GM21576 (cell line): ENCODE data around the gene COLEC12.
"Not testable (repeated sequence)": the region's sequence is repeated elsewhere in the genome, so short reads cannot be mapped to it uniquely, and the experiment has no call there.

Source experiments
- ATAC-seq: cut with Tn5 transposase; IDR thresholded peaks from one replicate; pipeline ENCODE4 v1.9.1; 2021; ENCODE audit warnings: mild to moderate bottlenecking, moderate library complexity; ENCODE audit not compliant: unreplicated experiment

The COLEC12 gene

DNA sequence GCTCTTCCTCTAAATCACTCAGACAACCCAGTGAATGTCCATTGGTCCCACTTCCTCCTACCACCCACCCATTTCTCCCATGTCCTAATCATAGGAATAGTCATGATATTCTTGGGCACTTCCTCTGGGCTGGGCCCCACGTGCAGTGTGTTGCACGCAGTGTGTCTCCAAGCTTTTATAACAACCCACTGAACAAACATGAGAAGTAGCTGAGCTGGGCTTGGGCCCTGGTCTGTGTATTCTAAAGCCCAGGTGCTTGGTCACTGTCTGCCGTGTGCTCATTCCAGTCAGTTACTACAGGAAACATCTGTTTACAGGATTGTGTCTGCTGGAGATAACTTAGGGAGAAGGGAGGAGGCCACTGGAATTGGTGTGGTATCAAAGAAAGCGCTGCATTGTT lies 168.5 kb downstream of the COLEC12 start:
- ATAC-seq: no peak

DNA sequence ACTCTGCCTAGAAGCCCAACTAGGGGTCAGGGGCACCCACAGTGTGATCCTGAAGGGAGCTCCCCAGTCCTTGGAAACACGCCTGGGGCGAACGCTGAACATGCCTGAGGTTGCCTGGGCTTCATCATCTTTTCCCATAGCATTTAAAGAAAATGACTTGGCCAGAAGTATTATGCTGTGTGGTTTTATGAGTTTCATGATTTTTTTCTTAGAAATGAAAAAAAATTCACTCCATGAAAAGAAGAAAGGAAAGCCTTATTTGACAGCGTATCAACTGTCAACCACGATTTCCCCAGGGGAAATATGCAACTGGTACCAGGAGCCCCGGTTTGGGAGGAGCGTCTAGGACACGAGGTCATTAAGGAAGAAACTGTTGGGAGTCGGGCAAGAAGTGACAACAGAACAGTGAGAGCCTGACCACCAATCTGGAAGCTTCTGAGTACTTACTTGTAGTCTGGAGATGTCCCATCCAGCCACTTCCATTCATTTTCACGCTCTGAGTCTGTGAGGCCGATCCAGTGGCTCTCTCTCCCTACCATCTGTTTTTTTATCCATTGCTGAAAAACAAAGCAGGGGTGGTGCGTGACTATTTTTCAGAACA lies 169.2 kb downstream of the COLEC12 start:
- ATAC-seq: no peak

DNA sequence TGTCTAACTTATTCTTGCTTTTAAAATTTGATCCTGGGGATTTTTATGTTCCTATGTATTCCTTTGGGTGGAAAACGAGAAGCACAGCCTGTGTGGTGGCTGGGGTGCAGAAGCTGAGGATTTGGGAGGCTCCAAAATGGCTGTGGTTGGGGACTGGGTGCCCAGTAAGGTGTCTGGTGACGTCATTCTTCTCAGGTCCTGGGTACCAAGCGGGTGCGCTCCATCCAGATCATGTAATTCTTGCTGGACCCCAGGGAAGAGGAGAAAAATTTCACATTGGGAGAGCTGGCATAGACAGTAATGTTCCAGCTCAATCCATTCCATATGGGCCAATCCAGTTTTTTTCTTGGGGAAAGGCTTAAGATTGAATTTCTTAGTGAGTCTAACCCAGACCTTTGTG lies 171.6 kb downstream of the COLEC12 start:
- no peak for ATAC-seq

DNA sequence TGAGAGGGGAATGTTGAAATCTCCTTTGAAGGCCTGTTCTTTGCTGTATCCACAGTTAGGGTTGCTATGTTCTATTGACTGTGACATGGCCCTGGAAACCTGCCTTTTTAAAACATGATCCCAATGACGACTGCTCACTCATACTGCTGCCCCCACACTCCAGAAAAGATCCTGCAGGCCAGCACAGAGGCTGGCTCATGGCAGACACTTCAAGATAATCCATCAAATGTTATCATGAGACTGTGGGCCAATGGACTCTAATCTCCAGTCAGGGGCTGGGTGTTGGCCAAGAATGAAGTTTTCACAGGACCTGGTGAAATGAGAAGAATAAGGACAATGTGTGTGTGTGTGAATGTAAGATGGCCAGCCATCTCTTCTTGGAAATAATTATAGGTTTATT lies 173.7 kb downstream of the COLEC12 start:
- ATAC-seq: no peak

DNA sequence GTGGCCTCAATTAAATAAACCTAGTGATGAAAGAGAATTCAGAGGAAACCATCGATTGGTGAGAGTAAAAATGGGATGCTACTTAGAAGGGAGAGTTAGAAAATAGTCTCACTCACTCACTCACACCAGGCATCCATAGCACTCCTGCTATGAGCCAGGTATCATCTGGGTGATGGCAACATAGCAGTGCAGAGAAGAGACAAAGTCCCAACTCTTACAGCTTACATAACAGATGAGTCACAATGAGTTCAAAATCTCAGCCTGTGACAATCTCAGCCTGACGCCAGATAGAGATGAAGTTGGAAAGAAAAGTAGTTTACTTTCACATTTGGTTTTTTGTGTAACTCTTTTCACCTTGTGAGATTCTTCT lies 177.3 kb downstream of the COLEC12 start:
- ATAC-seq: no peak

DNA sequence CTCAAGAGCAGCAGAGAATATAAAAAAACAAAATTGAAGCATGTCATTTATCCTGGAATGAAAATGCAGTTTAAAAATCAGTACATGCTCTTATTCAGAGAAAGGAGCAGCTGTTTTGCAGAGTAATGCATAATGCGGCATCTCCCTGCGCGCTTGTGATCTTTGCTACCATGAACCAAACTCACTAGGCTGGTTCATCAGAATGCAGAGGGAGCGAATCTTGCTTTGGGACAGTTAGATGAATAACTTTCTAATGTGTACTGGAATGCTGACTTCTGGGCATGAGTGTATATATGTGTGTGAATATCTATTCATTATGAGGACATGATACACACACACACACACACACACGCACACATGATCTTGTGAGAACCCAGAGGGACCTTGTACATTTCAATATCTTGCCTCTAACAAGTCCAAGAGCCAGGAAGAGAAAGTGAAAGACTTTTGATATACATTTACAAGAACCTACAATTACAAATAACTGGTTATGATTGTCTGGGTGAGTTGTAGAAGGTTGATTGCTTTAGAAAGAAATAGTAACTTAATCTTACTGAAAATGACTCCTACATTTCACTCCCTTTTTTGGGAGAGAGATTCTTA lies 178.5 kb downstream of the COLEC12 start:
- ATAC-seq: no peak

DNA sequence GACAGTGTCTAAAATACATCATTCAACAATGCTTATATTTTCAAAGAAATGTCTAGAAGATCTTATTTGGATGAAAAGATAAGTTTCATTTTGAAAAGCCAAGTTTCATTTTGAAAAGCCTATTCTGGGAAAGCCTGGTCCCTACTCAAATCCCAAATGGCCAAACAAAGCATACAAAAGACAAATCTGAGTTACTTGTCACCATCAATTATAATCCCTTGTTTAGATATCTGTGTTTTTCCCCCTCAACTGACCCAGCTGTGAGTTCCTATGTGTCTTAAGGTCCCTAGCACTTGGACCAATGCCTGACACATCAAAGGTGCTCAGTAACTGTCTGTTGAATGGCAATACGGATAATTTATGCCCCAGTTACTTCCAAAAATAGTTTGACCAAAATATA lies 180.3 kb downstream of the COLEC12 start:
- no peak for ATAC-seq

DNA sequence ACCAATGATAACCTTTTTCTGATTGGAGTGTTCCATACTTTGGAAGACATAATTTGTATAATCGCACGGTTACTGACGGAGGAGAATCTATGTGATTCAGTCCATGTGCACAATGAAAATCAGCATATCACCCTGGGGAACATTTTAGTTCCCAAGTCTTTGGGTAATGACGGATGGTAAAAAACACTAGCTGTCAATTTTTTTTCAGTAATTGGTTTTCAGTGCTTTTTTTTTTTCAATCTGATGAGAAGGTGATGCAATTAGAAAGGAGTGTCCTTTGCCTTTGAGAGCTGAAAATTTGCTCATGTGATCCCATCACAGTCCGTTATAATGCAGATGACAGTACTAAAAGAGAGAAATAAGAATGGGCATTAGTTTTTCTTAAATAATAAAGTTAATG lies 180.8 kb downstream of the COLEC12 start:
- ATAC-seq: no peak

DNA sequence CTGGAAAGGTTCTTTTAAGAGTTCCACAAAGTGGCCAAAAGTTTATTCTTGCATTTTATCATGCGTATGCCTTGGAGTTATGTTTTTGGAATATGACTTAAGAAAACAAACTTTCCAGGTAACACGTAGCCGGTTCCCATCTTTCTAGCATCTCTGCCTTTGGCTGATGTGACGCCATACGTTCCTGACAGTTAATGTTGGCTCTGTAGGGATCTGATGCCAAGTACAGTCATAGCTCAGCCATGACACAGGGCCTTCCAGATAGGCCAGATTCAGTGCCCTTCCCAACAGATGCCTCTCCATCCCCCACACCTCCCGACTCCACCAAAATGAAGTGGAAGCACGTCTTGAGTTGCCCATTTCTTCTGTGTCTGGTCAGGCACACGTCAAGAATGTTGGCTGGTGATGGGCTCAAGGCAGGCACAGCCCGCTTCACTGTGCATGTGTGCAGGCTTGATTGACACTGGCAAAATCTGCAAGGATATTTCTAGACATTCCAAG lies 181.7 kb downstream of the COLEC12 start:
- no peak for ATAC-seq

DNA sequence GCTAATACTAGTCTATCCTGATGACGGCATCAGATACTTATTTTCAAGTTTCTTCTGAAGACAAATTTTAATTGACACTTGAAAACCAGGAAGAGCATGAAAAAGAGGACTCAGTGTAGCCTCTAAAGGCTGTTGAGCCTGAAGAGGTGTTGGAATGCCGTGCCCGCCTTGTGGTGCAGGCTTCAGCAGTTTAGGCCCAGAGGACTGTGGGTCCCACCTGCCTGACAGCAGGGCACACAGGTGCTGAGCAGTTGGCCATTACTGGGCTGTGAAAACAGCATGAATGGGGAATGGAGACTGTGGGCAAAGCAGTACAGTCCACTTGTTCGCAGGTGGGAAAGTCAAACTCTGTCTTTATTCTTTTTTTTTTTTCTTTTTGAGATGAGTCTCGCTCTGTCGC lies 182.9 kb downstream of the COLEC12 start:
- ATAC-seq: no peak

DNA sequence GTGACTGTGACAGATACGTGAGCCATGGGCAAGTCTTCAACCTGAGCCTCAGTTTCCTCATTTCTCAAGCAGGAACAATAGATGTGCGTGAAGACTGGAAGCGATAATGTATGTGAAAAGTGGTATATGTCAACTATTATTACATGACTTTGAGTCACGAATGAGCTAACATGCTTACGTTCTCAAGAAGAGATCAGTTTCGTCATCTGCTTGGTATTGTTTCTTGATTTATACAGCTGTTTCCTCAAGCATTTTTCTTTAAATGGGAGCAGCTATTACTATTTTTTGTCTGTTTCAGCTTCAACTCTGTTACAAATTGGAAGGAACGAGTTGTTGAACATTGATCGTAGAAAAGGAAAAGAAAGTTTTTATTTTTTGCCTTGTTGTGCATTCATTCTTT lies 184.1 kb downstream of the COLEC12 start:
- ATAC-seq: no peak

DNA sequence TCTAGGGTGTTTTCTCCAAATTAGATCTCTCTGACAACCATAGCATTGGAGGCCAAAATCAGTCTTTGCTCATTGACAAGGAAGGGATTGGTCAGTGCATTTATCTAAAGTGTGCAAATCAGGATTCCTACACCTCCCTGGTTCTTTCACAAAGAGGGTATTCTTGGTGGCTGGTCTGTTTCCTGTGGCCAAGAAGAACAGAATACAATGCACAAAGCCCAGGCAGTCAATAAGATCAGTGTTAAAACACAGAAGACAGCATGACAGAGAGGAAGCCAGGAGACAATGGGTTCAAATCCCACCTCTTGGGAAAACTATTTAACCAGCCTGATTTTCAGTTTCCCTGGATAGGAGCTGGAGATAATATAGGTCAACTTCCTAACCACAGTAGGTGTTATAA lies 186.6 kb downstream of the COLEC12 start:
- ATAC-seq: no peak

DNA sequence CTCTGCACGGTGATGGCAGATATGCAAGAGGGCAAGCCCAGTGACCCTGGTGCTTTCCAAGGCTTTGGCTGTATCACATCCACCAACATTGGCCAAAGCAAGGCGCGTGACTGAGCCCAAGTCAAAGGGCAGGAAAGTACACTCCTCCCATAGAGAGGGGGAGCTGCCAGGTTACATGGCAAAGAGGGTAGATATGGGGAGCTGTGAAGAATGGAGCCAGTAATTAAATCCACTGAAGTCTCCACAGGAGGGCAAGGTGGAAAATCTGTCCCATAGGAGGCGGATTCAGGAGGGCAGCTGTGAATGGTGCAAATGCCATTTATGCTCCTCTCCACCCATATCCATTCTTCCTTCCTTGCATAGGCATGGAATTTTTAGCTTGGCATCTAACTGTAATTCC lies 188.1 kb downstream of the COLEC12 start:
- ATAC-seq: no peak

DNA sequence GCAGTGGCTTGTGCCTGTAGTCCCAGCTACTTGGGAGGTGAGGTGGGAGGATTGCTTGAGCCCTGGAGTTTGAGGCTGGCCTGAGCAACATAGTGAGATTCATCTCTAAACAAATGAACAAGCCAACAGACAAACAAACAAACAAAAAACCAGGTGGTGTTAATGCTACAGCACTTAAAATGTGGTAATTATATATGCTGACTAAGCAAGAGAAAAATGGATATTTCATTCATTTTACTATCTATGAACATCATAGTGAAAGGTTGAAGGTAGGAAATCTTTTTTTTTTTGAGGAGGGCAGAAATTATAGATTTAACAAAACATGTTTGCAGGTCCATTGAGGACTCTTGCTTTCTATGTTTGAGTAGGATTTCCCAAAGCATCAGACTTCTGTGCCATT lies 190.5 kb downstream of the COLEC12 start:
- no peak for ATAC-seq

DNA sequence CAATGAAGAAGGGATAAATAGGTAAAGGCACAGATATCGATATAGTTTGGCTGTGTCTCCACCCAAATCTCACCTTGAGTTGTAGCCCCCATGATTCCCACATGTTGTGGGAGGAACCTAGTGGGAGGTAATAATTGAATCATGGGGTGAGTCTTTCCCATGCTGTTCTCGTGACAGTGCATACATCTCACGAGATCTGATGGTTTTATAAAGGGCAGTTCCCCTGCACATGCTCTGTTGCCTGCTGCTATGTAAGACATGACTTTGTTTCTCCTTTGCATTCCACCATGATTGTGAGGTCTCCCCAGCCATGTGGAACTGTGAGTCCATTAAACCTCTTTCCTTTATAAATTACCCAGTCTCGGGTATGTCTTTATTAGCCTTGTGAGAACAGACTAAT lies 192.4 kb downstream of the COLEC12 start:
- not testable (repeated sequence) for ATAC-seq

DNA sequence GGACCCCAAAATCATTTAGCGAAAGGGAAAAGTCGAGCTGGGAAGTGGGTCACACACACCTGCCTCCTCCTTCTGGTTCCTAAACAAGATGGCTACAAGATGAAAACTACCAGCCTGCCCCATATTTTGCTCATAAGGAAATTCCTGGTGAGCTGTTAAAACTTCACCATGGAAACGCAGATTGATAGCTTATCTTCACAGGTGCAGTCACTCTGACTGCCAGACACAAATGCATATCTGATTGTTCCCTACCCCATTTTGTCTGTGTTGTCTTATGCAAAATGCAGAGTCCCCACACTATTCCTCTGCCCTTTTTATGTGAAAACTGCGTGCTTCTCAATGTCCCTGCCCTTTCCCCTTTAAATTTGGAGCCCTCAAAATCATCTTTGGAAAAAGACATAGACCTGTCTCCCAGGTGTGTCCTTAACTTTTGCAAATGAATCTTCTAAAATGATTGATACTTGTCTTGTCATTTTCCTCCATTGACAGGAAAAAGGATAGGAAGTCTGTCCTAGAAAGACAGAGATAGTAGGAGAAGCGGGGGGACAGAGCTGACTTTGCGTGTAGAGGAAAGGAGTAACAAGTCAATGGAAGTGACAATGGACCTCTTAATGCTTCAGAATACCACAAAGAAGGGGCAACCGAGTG lies 193.8 kb downstream of the COLEC12 start:
- ATAC-seq: no peak

DNA sequence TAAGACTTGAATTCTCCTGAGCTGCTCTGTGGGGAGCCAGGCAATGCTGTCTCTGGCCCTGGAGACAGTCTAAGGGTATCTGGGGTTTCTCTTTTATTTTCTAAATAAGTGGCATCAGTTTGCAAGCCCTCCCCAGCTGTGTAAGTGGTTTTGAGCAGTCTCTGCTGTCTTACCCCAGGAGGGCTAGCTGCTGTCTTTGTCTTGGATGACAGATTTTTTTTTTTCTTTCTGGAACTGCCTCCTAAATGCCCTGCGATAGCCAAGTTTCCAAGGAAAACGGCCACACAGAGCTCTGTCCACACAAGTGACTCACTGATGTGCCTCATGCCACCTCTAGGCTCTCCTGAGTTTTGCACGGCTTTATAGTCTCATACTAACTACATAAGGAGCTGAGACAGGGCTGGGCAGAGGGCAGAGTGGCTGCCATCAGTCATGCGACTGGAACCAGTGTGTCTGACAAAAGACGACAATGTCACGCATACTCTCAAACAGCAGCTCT lies 195.4 kb downstream of the COLEC12 start:
- ATAC-seq: no peak

DNA sequence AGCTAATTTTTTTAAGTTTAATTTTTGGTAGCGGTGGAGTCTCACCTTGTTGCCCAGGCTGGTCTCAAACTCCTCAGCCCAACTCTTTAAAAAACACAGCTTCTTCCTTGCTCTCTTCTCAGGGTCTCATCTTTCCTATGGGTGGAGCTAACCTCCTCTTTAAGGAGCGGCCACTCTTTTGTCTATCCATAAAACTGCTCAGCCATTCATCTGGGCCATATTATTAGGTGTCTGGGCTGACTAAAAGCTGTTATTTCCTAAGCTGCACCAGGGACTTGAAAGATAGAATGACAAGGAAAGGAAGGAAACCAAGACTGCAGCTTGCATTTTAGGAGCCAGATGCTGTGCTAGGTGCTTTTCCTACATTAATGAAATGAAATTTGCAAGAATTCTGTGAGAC lies 196.9 kb downstream of the COLEC12 start:
- no peak for ATAC-seq

DNA sequence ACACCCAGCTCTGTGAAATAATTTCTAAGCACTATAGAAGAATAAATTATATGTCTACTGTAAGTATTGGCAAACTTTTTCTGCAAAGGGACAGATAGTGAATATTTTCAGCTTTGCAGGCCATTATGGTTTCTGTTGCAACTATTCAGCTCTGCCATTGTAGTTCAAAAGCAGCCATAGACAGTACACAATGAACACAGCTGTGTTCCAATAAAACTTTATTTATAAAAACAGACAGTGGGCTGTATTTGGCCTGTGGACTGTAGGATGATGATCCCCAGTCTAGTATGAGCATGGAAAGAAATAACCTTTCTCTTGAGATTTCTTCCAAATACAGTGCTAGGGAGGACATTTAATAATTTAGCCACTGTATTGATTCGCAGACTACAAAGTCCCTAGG lies 197.5 kb downstream of the COLEC12 start:
- no peak for ATAC-seq

DNA sequence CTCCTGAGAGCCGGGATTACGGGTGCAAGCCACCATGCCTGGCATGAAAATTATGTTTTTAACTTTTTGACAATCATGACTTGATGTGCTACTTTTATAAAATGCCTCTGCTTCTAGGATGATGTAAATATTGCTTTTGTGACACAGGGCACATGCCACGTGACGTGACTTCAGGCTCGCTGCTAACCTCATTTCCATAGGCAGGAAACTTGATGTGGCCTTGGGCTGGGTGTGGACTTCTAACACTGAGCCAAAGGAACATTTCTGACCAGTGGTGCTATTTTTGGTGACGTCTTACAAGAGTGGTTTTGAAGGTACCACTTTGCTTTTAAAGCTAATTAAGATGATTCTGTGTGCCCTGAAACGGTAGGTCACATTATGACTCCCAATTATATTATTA lies 198.4 kb downstream of the COLEC12 start:
- ATAC-seq: no peak

DNA sequence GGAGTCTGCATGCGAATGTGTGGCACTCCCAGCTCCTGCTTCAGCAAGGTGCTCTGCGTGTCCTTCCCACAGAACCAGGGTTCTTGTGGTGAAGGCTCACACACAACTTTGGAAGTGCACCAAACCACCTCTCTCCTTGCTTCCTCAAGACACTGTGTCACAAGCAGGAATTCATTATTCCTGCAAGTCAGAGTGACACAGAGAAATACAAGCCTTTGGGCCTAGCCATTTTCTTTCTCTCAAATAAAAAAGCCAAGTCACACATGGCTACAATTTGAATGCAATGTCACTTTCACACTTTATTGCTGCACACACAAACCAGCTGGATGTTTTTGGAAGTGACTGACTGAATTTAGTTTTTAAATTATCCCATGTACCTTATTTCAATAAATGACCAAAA lies 202.6 kb downstream of the COLEC12 start:
- ATAC-seq: no peak

DNA sequence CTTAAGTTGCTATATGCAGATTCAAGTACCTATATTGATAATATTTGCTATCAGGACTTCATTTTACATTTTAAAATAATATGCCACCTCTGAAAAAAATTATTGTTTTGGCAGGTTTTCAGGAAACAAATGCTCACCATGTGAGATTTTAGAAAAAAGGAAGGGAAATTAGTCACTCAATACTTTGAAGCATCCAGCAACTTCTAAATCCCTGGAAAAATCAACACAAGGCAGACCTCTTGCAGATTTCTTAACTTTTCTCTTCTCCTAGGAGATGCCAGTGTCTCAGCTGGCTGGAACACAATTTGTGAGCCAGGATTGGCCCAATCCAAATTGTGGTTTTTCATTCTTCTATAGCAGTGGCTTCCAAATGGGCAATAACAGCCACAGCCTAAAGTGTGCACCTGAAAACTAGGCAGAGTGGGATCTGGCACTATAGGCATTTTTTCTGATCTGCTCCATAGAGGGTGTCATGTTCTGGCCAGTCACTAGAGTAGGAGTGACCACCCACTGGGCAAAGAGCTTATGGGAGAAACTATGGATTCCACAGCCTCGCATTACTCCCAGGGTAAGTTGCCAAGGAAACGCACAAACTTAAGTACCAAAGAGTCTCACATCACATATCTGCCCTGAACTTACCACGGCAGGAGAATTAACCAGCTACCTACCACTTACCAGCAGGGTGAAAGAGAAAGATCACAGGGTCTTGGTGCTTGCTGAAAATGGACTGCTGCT lies 204.6 kb downstream of the COLEC12 start:
- ATAC-seq: no peak
